Suprapubic skin (tissue), 4 donors: ENCODE results near the gene PSTK.

Experiments used
- EP300 ChIP-seq: sonication (generic); formaldehyde crosslinking; IDR thresholded peaks from one replicate; pipeline ENCODE4 v1.6.1; 2017; ENCODE audit warnings: antibody characterized with exemption
- POLR2A ChIP-seq, 2 donors: fragments of 450-650 bp; IDR thresholded peaks; one replicate each; pipeline ENCODE4 v1.6.1; 2017; ENCODE audit warnings: antibody characterized with exemption in 2 of 2, mild to moderate bottlenecking in 2 of 2, moderate library complexity in 2 of 2
- POLR2AphosphoS5 ChIP-seq, 3 donors: sonication (generic); formaldehyde crosslinking; IDR thresholded peaks; one replicate each; pipeline ENCODE4 v1.6.1; 2017; ENCODE audit warnings: antibody characterized with exemption in 3 of 3
- TF ChIP-seq, protein P1 (sequence below), 2 donors: fragments of 200-600 bp in 1 of 2; fragments of 450-650 bp in 1 of 2; sonication (generic) in 1 of 2; IDR thresholded peaks; one replicate each; pipeline ENCODE4 v1.5.1; 2016 to 2019; ENCODE audit warnings: antibody characterized with exemption in 2 of 2, mild to moderate bottlenecking in 1 of 2, moderate library complexity in 1 of 2

- TF ChIP-seq, protein P1, sequence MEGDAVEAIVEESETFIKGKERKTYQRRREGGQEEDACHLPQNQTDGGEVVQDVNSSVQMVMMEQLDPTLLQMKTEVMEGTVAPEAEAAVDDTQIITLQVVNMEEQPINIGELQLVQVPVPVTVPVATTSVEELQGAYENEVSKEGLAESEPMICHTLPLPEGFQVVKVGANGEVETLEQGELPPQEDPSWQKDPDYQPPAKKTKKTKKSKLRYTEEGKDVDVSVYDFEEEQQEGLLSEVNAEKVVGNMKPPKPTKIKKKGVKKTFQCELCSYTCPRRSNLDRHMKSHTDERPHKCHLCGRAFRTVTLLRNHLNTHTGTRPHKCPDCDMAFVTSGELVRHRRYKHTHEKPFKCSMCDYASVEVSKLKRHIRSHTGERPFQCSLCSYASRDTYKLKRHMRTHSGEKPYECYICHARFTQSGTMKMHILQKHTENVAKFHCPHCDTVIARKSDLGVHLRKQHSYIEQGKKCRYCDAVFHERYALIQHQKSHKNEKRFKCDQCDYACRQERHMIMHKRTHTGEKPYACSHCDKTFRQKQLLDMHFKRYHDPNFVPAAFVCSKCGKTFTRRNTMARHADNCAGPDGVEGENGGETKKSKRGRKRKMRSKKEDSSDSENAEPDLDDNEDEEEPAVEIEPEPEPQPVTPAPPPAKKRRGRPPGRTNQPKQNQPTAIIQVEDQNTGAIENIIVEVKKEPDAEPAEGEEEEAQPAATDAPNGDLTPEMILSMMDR (IDR thresholded peaks at IDR 0.05) = no peak
- no peak for TF ChIP-seq POLR2AphosphoS5 (IDR thresholded peaks at IDR 0.05)
- no peak for TF ChIP-seq EP300
- TF ChIP-seq POLR2A (IDR thresholded peaks at IDR 0.05) = no peak
These were observed 3.7 kb downstream of the PSTK start for GRCh38 chr10:122983898-122984297.
